H9 (cell line): Measurements from ENCODE around the gene LIMS3. TPM values are rescaled to one million over a fixed set of nuclear protein-coding genes. Genes with fewer than 3 reads are reported as not detected.
"Not testable (repeated sequence)": the region's sequence is repeated elsewhere in the genome, so short reads cannot be mapped to it uniquely, and the experiment has no call there.

ENCODE experiments used
- DNase-seq: peaks from one replicate; pipeline ENCODE4 v3.0.0-alpha.2; 2017
- H2AFZ ChIP-seq: one replicate; pipeline ENCODE4 v1.6.1; 2013; ENCODE audit warnings: mild to moderate bottlenecking, low read length, control low read depth, moderate library complexity
- H2AK5ac ChIP-seq: 2 replicates; pipeline ENCODE4 v1.6.1; 2013; ENCODE audit warnings: low read length, control low read depth, mixed read lengths; ENCODE audit not compliant: insufficient read length
- H2BK120ac ChIP-seq: one replicate; pipeline ENCODE4 v1.6.1; 2013; ENCODE audit warnings: low read depth, mild to moderate bottlenecking, low read length, control low read depth, inconsistent platforms; ENCODE audit not compliant: poor library complexity, severe bottlenecking
- H2BK12ac ChIP-seq: 2 replicates; pipeline ENCODE4 v1.6.1; 2013; ENCODE audit warnings: low read length, control low read depth, mixed read lengths, low read depth; ENCODE audit not compliant: insufficient read length
- H2BK15ac ChIP-seq: 2 replicates; pipeline ENCODE4 v1.6.1; 2013; ENCODE audit warnings: low read depth, low read length, control low read depth
- H2BK20ac ChIP-seq: one replicate; pipeline ENCODE4 v1.6.1; 2013; ENCODE audit warnings: low read depth, mild to moderate bottlenecking, low read length, control low read depth, inconsistent platforms; ENCODE audit not compliant: poor library complexity, severe bottlenecking
- H2BK5ac ChIP-seq: 2 replicates; pipeline ENCODE4 v1.6.1; 2013; ENCODE audit warnings: low read length, control low read depth, mixed read lengths; ENCODE audit not compliant: insufficient read length
- H3K14ac ChIP-seq: 2 replicates; pipeline ENCODE4 v1.6.1; 2013; ENCODE audit warnings: low read length, control low read depth; ENCODE audit not compliant: insufficient read depth
- H3K18ac ChIP-seq: 2 replicates; pipeline ENCODE4 v1.6.1; 2013; ENCODE audit warnings: low read depth, mild to moderate bottlenecking, mixed read lengths, low read length, control low read depth; ENCODE audit not compliant: insufficient read length
- H3K23ac ChIP-seq: 2 replicates; pipeline ENCODE4 v1.6.1; 2013; ENCODE audit warnings: low read length, control low read depth, mixed read lengths, low read depth; ENCODE audit not compliant: insufficient read length
- H3K23me2 ChIP-seq: 2 replicates; pipeline ENCODE4 v1.6.1; 2013; ENCODE audit warnings: low read depth, mild to moderate bottlenecking, mixed read lengths, low read length, control low read depth; ENCODE audit not compliant: insufficient read length, poor library complexity, severe bottlenecking
- H3K27ac ChIP-seq: 2 replicates; pipeline ENCODE4 v1.5.1; 2013; ENCODE audit warnings: low read length, control low read depth, mixed read lengths, low read depth; ENCODE audit not compliant: insufficient read length
- H3K27me3 ChIP-seq: 2 replicates; pipeline ENCODE4 v1.6.1; 2013; ENCODE audit warnings: low read length, control low read depth, inconsistent platforms; ENCODE audit not compliant: insufficient read depth
- H3K4ac ChIP-seq: 2 replicates; pipeline ENCODE4 v1.6.1; 2013; ENCODE audit warnings: low read depth, mild to moderate bottlenecking, control low read depth, inconsistent platforms, low read length, moderate library complexity
- H3K4me1 ChIP-seq: 2 replicates; pipeline ENCODE4 v1.6.1; 2013; ENCODE audit warnings: low read length, control low read depth, inconsistent platforms; ENCODE audit not compliant: insufficient read depth
- H3K4me2 ChIP-seq: 2 replicates; pipeline ENCODE4 v1.6.1; 2013; ENCODE audit warnings: low read length, control low read depth, mixed read lengths; ENCODE audit not compliant: insufficient read length, insufficient read depth
- H3K56ac ChIP-seq: 2 replicates; pipeline ENCODE4 v1.6.1; 2013; ENCODE audit warnings: low read depth, mild to moderate bottlenecking, mixed read lengths, low read length, control low read depth; ENCODE audit not compliant: insufficient read length
- H3K79me1 ChIP-seq: 2 replicates; pipeline ENCODE4 v1.6.1; 2013; ENCODE audit warnings: low read depth, mild to moderate bottlenecking, moderate library complexity, low read length, control low read depth, inconsistent platforms; ENCODE audit not compliant: insufficient read depth, poor library complexity, severe bottlenecking
- H3K79me2 ChIP-seq: 2 replicates; pipeline ENCODE4 v1.6.1; 2013; ENCODE audit warnings: low read length, control low read depth, inconsistent platforms; ENCODE audit not compliant: insufficient read depth
- H3K9ac ChIP-seq: 2 replicates; pipeline ENCODE4 v1.6.1; 2013; ENCODE audit warnings: low read length, control low read depth, mixed read lengths; ENCODE audit not compliant: insufficient read length; ENCODE audit errors: extremely low read depth
- H3K9me3 ChIP-seq: one replicate; pipeline ENCODE4 v1.6.1; 2013; ENCODE audit warnings: low read depth, low read length, inconsistent platforms; ENCODE audit not compliant: control insufficient read depth
- H3T11ph ChIP-seq: one replicate; pipeline ENCODE4 v1.6.1; 2013; ENCODE audit warnings: mild to moderate bottlenecking, low read length, control low read depth, inconsistent platforms
- H4K20me1 ChIP-seq: one replicate; pipeline ENCODE4 v1.6.1; 2013; ENCODE audit not compliant: control insufficient read depth, insufficient read length, insufficient read depth
- H4K5ac ChIP-seq: 2 replicates; pipeline ENCODE4 v1.6.1; 2013; ENCODE audit warnings: low read depth, mild to moderate bottlenecking, mixed read lengths, low read length, control low read depth; ENCODE audit not compliant: insufficient read length
- H4K8ac ChIP-seq: replicated peaks from 2 replicates; pipeline ENCODE4 v1.6.1; 2013; ENCODE audit warnings: low read length, control low read depth, mixed read lengths, low read depth; ENCODE audit not compliant: insufficient read length
- H4K91ac ChIP-seq: 2 replicates; pipeline ENCODE4 v1.6.1; 2013; ENCODE audit warnings: low read depth, mild to moderate bottlenecking, moderate library complexity, mixed read lengths, low read length, control low read depth; ENCODE audit not compliant: insufficient read length
- H3K27ac Mint-ChIP-seq, 3 experiments: 2 replicates in 2 of 3; 3 replicates in 1 of 3; pipeline ENCODE4 v1.8.0; 2020 to 2021; ENCODE audit warnings: mixed read lengths in 3 of 3, mild to moderate bottlenecking in 1 of 3, moderate library complexity in 1 of 3
- H3K27me3 Mint-ChIP-seq: 2 replicates; pipeline ENCODE4 v1.8.0; 2021; ENCODE audit warnings: low read depth, mild to moderate bottlenecking, moderate library complexity, mixed read lengths
- H3K36me3 Mint-ChIP-seq, 3 experiments: 2 replicates in 2 of 3; 3 replicates in 1 of 3; pipeline ENCODE4 v1.8.0; 2020 to 2021; ENCODE audit warnings: low read depth in 3 of 3, mixed read lengths in 3 of 3; ENCODE audit not compliant: insufficient read depth in 1 of 3
- H3K4me1 Mint-ChIP-seq, 2 experiments: 2 replicates each; pipeline ENCODE4 v1.8.0; 2020; ENCODE audit warnings: mixed read lengths in 2 of 2
- H3K4me3 Mint-ChIP-seq, 2 experiments: 2 replicates in 1 of 2; 3 replicates in 1 of 2; pipeline ENCODE4 v1.8.0; 2020 to 2021; ENCODE audit warnings: mild to moderate bottlenecking in 2 of 2, mixed read lengths in 2 of 2, moderate library complexity in 1 of 2
- H3K9me3 Mint-ChIP-seq, 2 experiments: 2 replicates in 1 of 2; 3 replicates in 1 of 2; pipeline ENCODE4 v1.8.0; 2020; ENCODE audit warnings: mild to moderate bottlenecking in 2 of 2, mixed read lengths in 2 of 2, moderate library complexity in 1 of 2
- WGBS: extraction: QIAGEN DNeasy Blood & Tissue Kit; methylation state at CpG from one replicate; pipeline ENCODE4 v1.1.7; 2013; ENCODE audit warnings: missing lambda C conversion rate, low lambda C conversion rate, mixed read lengths; ENCODE audit not compliant: insufficient read length; ENCODE audit errors: extremely low coverage; 5-methylcytosine and 5-hydroxymethylcytosine counted together
- total RNA-seq: library from RNA; stranded (reverse); gene quantifications from 2 replicates; pipeline ENCODE4 v1.2.1, GENCODE V29; 2021

LIMS3 gene
- total RNA-seq, 1 experiment from 2014 or later = 0.46 TPM

- not testable (repeated sequence) for H3K4me1 Mint-ChIP-seq, H3K36me3 Mint-ChIP-seq
Observed at GRCh38 chr2:109950146-109950843, 51.8 kb downstream of the LIMS3 start.

DNA sequence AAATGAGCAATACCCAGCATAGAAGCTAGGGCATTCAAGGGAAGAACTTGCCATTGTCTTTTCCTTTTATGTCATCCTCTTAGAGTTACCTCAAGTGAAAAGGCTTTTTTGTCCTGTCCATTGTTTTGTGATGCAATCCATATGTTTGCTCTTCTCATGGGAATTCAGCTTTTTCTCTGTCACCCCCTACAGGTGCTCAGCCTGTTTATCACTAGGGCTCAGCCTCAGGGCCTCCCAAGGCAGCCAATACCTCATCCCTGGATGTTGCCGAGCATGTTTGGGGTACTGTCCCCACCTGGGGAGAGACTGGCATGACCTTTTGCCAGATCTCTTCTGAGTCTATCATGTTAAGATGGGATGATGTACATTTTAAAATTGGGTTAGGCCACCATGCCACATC, 65.5 kb downstream of the LIMS3 start:
- H3K27ac Mint-ChIP-seq, H4K91ac ChIP-seq, H3K14ac ChIP-seq, H2BK15ac ChIP-seq, H3K56ac ChIP-seq, H3K4me2 ChIP-seq, H3K9ac ChIP-seq, H3K4ac ChIP-seq, H4K8ac ChIP-seq, H2BK12ac ChIP-seq, H3K4me1 Mint-ChIP-seq, H3K79me2 ChIP-seq, H3K27me3 ChIP-seq, H3K27ac ChIP-seq, H3K27me3 Mint-ChIP-seq, H4K20me1 ChIP-seq, H3K4me3 Mint-ChIP-seq, DNase-seq, H3K23ac ChIP-seq, H3K4me1 ChIP-seq, H2AFZ ChIP-seq, H3K9me3 ChIP-seq, H3K23me2 ChIP-seq, H4K5ac ChIP-seq, H2BK120ac ChIP-seq, H2BK20ac ChIP-seq, H3T11ph ChIP-seq, H3K79me1 ChIP-seq, H3K18ac ChIP-seq, H3K36me3 Mint-ChIP-seq, H3K9me3 Mint-ChIP-seq, H2BK5ac ChIP-seq, H2AK5ac ChIP-seq: not testable (repeated sequence)
- WGBS = no CpG with 5 or more reads among the region's 1 CpG

More at GRCh38 chr2:109950146-109950843, 51.8 kb downstream of the LIMS3 start:
- not testable (repeated sequence) for H3K27me3 Mint-ChIP-seq, H3K27ac Mint-ChIP-seq, H2BK15ac ChIP-seq, H4K91ac ChIP-seq, H3K79me2 ChIP-seq, H3K56ac ChIP-seq, H2AK5ac ChIP-seq, H3K4me1 ChIP-seq, H3K27ac ChIP-seq, H2BK20ac ChIP-seq, H4K5ac ChIP-seq, H3K4me2 ChIP-seq, H3K23me2 ChIP-seq, H2BK12ac ChIP-seq, H3K18ac ChIP-seq, H3K9me3 ChIP-seq, H3K27me3 ChIP-seq, H3K14ac ChIP-seq, H3K23ac ChIP-seq, H3K4ac ChIP-seq, H4K20me1 ChIP-seq, H3K9ac ChIP-seq, H2BK120ac ChIP-seq, H2AFZ ChIP-seq, DNase-seq, H3K4me3 Mint-ChIP-seq, H4K8ac ChIP-seq, H3K79me1 ChIP-seq, H3K9me3 Mint-ChIP-seq, H3T11ph ChIP-seq, H2BK5ac ChIP-seq
- WGBS = no CpG with 5 or more reads among the region's 9 CpGs
